Fibroblast of lung (primary cell): ENCODE data around the gene BCAR1.
"Not testable (repeated sequence)": the region's sequence is repeated elsewhere in the genome, so short reads cannot be mapped to it uniquely, and the experiment has no call there.

Experiments
- CTCF ChIP-seq, 2 donors: IDR thresholded peaks in 1 of 2; conservative IDR thresholded peaks in 1 of 2; 1 replicate in 1 of 2; 2 replicates in 1 of 2; pipeline ENCODE4 v1.5.1; 2011 to 2012; ENCODE audit warnings: low read length in 2 of 2, control low read depth in 1 of 2, inconsistent platforms in 1 of 2, low read depth in 1 of 2, mild to moderate bottlenecking in 1 of 2
- EZH2 ChIP-seq: IDR thresholded peaks from 2 replicates; pipeline ENCODE4 v1.5.1; 2012; ENCODE audit warnings: low read length, control low read depth, mild to moderate bottlenecking; ENCODE audit errors: missing control alignments

- not testable (repeated sequence) for TF ChIP-seq CTCF (conservative IDR thresholded peaks at IDR 0.05 in 1 of 2, IDR thresholded peaks at IDR 0.05 in 1 of 2; ENCODE audit: low read depth in 1 of 2, low read length in 2 of 2); EZH2
Measured at GRCh38 chr16:75281009-75281408, 29.6 kb upstream of the BCAR1 start.
